Mesothelial cell of epicardium (in vitro differentiated cells): ENCODE results near the gene GLO1. TPM values are rescaled to one million over a fixed set of nuclear protein-coding genes. Genes with fewer than 3 reads are reported as not detected.
A peak's percentile ranks its signal among the peaks of the same experiment; 100 is the strongest.

Experiments
- DNase-seq, 2 experiments: peaks; one replicate each; pipeline ENCODE4 v3.0.0; 2021; ENCODE audit warnings: low spot score in 2 of 2; ENCODE audit not compliant: unreplicated experiment in 2 of 2
- H3K27ac Mint-ChIP-seq: 2 replicates; pipeline ENCODE4 v1.8.0; 2021; ENCODE audit warnings: mixed read lengths
- H3K27me3 Mint-ChIP-seq: 2 replicates; pipeline ENCODE4 v1.8.0; 2021; ENCODE audit warnings: low read depth, mixed read lengths
- H3K36me3 Mint-ChIP-seq: 2 replicates; pipeline ENCODE4 v1.8.0; 2021; ENCODE audit warnings: mixed read lengths
- H3K4me1 Mint-ChIP-seq: 2 replicates; pipeline ENCODE4 v1.8.0; 2021; ENCODE audit warnings: mixed read lengths
- H3K4me3 Mint-ChIP-seq: 2 replicates; pipeline ENCODE4 v1.8.0; 2021; ENCODE audit warnings: mild to moderate bottlenecking, moderate library complexity, mixed read lengths
- H3K9me3 Mint-ChIP-seq: 2 replicates; pipeline ENCODE4 v1.8.0; 2021; ENCODE audit warnings: mixed read lengths
- CTCF ChIP-seq: fragments of 200-600 bp; sonication (generic); IDR thresholded peaks from one replicate; pipeline ENCODE4 v1.5.0; 2021; ENCODE audit warnings: antibody characterized with exemption; ENCODE audit not compliant: unreplicated experiment
- total RNA-seq: library from RNA; stranded (reverse); gene quantifications from 3 replicates; pipeline ENCODE4 v1.2.1, GENCODE V29; 2021

GLO1 gene
- total RNA-seq, 1 donor from 2014 or later, result 86.2 TPM

- no peak for DNase-seq
- Mint-ChIP-seq H3K4me1 (no peaks in the 10 kb centered on the region), H3K27me3 (no peaks in the 10 kb centered on the region), H3K9me3 (peaks cover 6% of the 10 kb centered on the region), H3K27ac (no peak overlapping the region), H3K36me3 (peaks cover 7% of the 10 kb centered on the region), H3K4me3 (no peak overlapping the region)
- TF ChIP-seq CTCF, result no peak
These were observed 54.3 kb downstream of the GLO1 start for GRCh38 chr6:38648629-38649028.

GRCh38 chr6:38646166-38646878 is 56.6 kb downstream of the GLO1 start:
- H3K27ac Mint-ChIP-seq, result no peak overlapping the region
- H3K36me3 Mint-ChIP-seq, result peaks cover 5% of the 10 kb centered on the region
- H3K27me3 Mint-ChIP-seq, result no peaks in the 10 kb centered on the region
- peaks cover 4% of the 10 kb centered on the region for H3K9me3 Mint-ChIP-seq
- H3K4me1 Mint-ChIP-seq, result no peaks in the 10 kb centered on the region
- no peak for TF ChIP-seq CTCF
- no peak for DNase-seq
- H3K4me3 Mint-ChIP-seq, result no peak overlapping the region

GRCh38 chr6:38644951-38645350 is 58.0 kb downstream of the GLO1 start:
- Mint-ChIP-seq H3K9me3 (no peaks in the 10 kb centered on the region), H3K4me1 (peaks cover 7% of the 10 kb centered on the region), H3K4me3 (no peak overlapping the region), H3K27ac (no peak overlapping the region), H3K27me3 (no peaks in the 10 kb centered on the region), H3K36me3 (no peaks in the 10 kb centered on the region)
- TF ChIP-seq CTCF, result no peak
- DNase-seq, result no peak

- H3K4me1 Mint-ChIP-seq, result peaks cover 17% of the 10 kb centered on the region
- no peak for TF ChIP-seq CTCF
- peak overlapping the region; percentile 84 for H3K4me3 Mint-ChIP-seq
- no peaks in the 10 kb centered on the region for H3K27me3 Mint-ChIP-seq
- H3K9me3 Mint-ChIP-seq, result no peaks in the 10 kb centered on the region
- no peaks in the 10 kb centered on the region for H3K36me3 Mint-ChIP-seq
- no peak for DNase-seq
- peak overlapping the region; percentile 88 for H3K27ac Mint-ChIP-seq
These were observed 62.6 kb downstream of the GLO1 start for GRCh38 chr6:38640216-38640909.

- Mint-ChIP-seq H3K9me3 (no peaks in the 10 kb centered on the region), H3K27me3 (no peaks in the 10 kb centered on the region)
These were observed 63.3 kb downstream of the GLO1 start, which contains the start of gene BTBD9 for GRCh38 chr6:38639498-38640215. Gene BTBD9 (minus strand): TSS chr6:38639929.

More at GRCh38 chr6:38639498-38640215, 63.3 kb downstream of the GLO1 start, which contains the start of gene BTBD9:
- peak; percentile 67 to 82 for DNase-seq
- Mint-ChIP-seq H3K4me1 (peaks cover 19% of the 10 kb centered on the region), H3K27ac (peak within 1 kb of the TSS; percentile 88), H3K36me3 (no peaks in the 10 kb centered on the region), H3K4me3 (peak within 1 kb of the TSS; percentile 84)
- no peak for TF ChIP-seq CTCF
